Urinary bladder (tissue), 4 donors: ENCODE data around the gene ALKBH5. TPM values are rescaled to one million over a fixed set of nuclear protein-coding genes. Genes with fewer than 3 reads are reported as not detected.
A peak's percentile ranks its signal among the peaks of the same experiment; 100 is the strongest.

Experiments
- DNase-seq: peaks from one replicate; pipeline ENCODE4 v3.0.0-alpha.2; 2015; ENCODE audit errors: extremely low spot score
- H3K27ac ChIP-seq: one replicate; pipeline ENCODE4 v1.5.1; 2013; ENCODE audit warnings: low read depth, mild to moderate bottlenecking, moderate library complexity
- H3K36me3 ChIP-seq: one replicate; pipeline ENCODE4 v1.6.1; 2013; ENCODE audit warnings: mild to moderate bottlenecking, moderate library complexity; ENCODE audit not compliant: insufficient read depth
- H3K4me1 ChIP-seq: one replicate; pipeline ENCODE4 v1.6.1; 2013; ENCODE audit warnings: mild to moderate bottlenecking, moderate library complexity; ENCODE audit not compliant: insufficient read depth
- H3K4me3 ChIP-seq: one replicate; pipeline ENCODE4 v1.5.1; 2013; ENCODE audit warnings: low read depth, low read length
- WGBS: extraction: QIAGEN DNeasy Blood & Tissue Kit; methylation state at CpG from one replicate; pipeline ENCODE4 v1.1.7; 2013; 5-methylcytosine and 5-hydroxymethylcytosine counted together
- polyA plus RNA-seq: library from polyadenylated mRNA; stranded (reverse); fragments of 200-250 nt; gene quantifications from one replicate; pipeline ENCODE4 v1.2.3, GENCODE V29; 2013
- total RNA-seq: library from RNA; depleted of rRNA; stranded (reverse); fragments of >200 nt; gene quantifications from one replicate; pipeline ENCODE4 v1.2.3, GENCODE V29; 2014
- donor health status: healthy with polysubstance abuse.
- donor health status: healthy.

The ALKBH5 gene
- total and polyA plus RNA-seq, 2 donors, result 62.6 to 83.8 TPM

GRCh38 chr17:18146259-18146658 lies 37.4 kb upstream of the ALKBH5 start:
- H3K36me3 ChIP-seq, result no peaks in the 10 kb centered on the region
- WGBS, result 93% methylated on average over 2 of the region's 2 CpGs
- no peaks in the 10 kb centered on the region for H3K4me1 ChIP-seq
- DNase-seq, result no peak
- H3K27ac ChIP-seq, result no peak overlapping the region
- no peak overlapping the region for H3K4me3 ChIP-seq

- Histone ChIP-seq H3K4me1 (no peaks in the 10 kb centered on the region), H3K27ac (no peak overlapping the region), H3K36me3 (no peaks in the 10 kb centered on the region), H3K4me3 (no peak overlapping the region)
- WGBS, result 83% methylated on average over 3 of the region's 3 CpGs
- no peak for DNase-seq
These were observed 36.6 kb upstream of the ALKBH5 start for GRCh38 chr17:18146980-18147379.

- no peaks in the 10 kb centered on the region for H3K36me3 ChIP-seq
- 88% methylated on average over 7 of the region's 7 CpGs for WGBS
- no peak overlapping the region for H3K27ac ChIP-seq
- no peak for DNase-seq
- no peak overlapping the region for H3K4me3 ChIP-seq
- H3K4me1 ChIP-seq, result no peaks in the 10 kb centered on the region
These were observed 35.0 kb upstream of the ALKBH5 start for GRCh38 chr17:18148586-18148985.

- no peak for DNase-seq
- 91% methylated on average over 9 of the region's 9 CpGs for WGBS
- no peak overlapping the region for H3K27ac ChIP-seq
- H3K4me3 ChIP-seq, result no peak overlapping the region
- H3K4me1 ChIP-seq, result no peaks in the 10 kb centered on the region
- H3K36me3 ChIP-seq, result no peaks in the 10 kb centered on the region
These were observed 32.3 kb upstream of the ALKBH5 start for GRCh38 chr17:18151290-18151689.

- WGBS, result 94% methylated on average over 14 of the region's 14 CpGs
- no peaks in the 10 kb centered on the region for H3K4me1 ChIP-seq
- no peak for DNase-seq
- no peak overlapping the region for H3K27ac ChIP-seq
- no peaks in the 10 kb centered on the region for H3K36me3 ChIP-seq
- H3K4me3 ChIP-seq, result no peak overlapping the region
These were observed 28.4 kb upstream of the ALKBH5 start for GRCh38 chr17:18155179-18155578.

GRCh38 chr17:18156171-18156975 lies 27.3 kb upstream of the ALKBH5 start:
- no peak overlapping the region for H3K27ac ChIP-seq
- H3K4me3 ChIP-seq, result no peak overlapping the region

GRCh38 chr17:18156976-18157280 lies 26.7 kb upstream of the ALKBH5 start:
- H3K4me1 ChIP-seq, result no peaks in the 10 kb centered on the region
- WGBS, result 93% methylated on average over 10 of the region's 10 CpGs
- no peak overlapping the region for H3K4me3 ChIP-seq
- no peaks in the 10 kb centered on the region for H3K36me3 ChIP-seq
- no peak for DNase-seq
- no peak overlapping the region for H3K27ac ChIP-seq

More at GRCh38 chr17:18156171-18156975, 27.3 kb upstream of the ALKBH5 start:
- no peaks in the 10 kb centered on the region for H3K36me3 ChIP-seq
- no peaks in the 10 kb centered on the region for H3K4me1 ChIP-seq
- WGBS, result 71% methylated on average over 8 of the region's 8 CpGs
- no peak for DNase-seq

- no peak for DNase-seq
- Histone ChIP-seq H3K4me3 (no peak overlapping the region), H3K27ac (no peak overlapping the region), H3K4me1 (no peaks in the 10 kb centered on the region), H3K36me3 (no peaks in the 10 kb centered on the region)
- WGBS, result 68% methylated on average over 22 of the region's 22 CpGs
These were observed 26.2 kb upstream of the ALKBH5 start for GRCh38 chr17:18157354-18157985.

- no peak overlapping the region for H3K27ac ChIP-seq
- peak overlapping the region; percentile 49 for H3K4me3 ChIP-seq
- no peaks in the 10 kb centered on the region for H3K36me3 ChIP-seq
- no peaks in the 10 kb centered on the region for H3K4me1 ChIP-seq
- WGBS, result 8% methylated on average over 26 of the region's 26 CpGs
- peak; percentile 83 for DNase-seq
These were observed 25.5 kb upstream of the ALKBH5 start for GRCh38 chr17:18158022-18158600.

- WGBS, result 83% methylated on average over 3 of the region's 3 CpGs
- DNase-seq, result no peak
- H3K36me3 ChIP-seq, result no peaks in the 10 kb centered on the region
- no peak overlapping the region for H3K27ac ChIP-seq
- H3K4me1 ChIP-seq, result no peaks in the 10 kb centered on the region
- H3K4me3 ChIP-seq, result no peak overlapping the region
These were observed 24.0 kb upstream of the ALKBH5 start for GRCh38 chr17:18159551-18160120.

- no peaks in the 10 kb centered on the region for H3K36me3 ChIP-seq
- 92% methylated on average over 5 of the region's 5 CpGs for WGBS
- no peak overlapping the region for H3K27ac ChIP-seq
- no peak overlapping the region for H3K4me3 ChIP-seq
- no peaks in the 10 kb centered on the region for H3K4me1 ChIP-seq
- no peak for DNase-seq
These were observed 23.3 kb upstream of the ALKBH5 start for GRCh38 chr17:18160128-18160856.

GRCh38 chr17:18161207-18162145 lies 22.2 kb upstream of the ALKBH5 start:
- H3K4me1 ChIP-seq, result no peaks in the 10 kb centered on the region
- no peak overlapping the region for H3K27ac ChIP-seq
- H3K36me3 ChIP-seq, result no peaks in the 10 kb centered on the region
- no peak for DNase-seq
- WGBS, result 66% methylated on average over 12 of the region's 12 CpGs
- no peak overlapping the region for H3K4me3 ChIP-seq

GRCh38 chr17:18163547-18163946 lies 20.1 kb upstream of the ALKBH5 start:
- no peak overlapping the region for H3K4me3 ChIP-seq
- no peaks in the 10 kb centered on the region for H3K36me3 ChIP-seq
- no peak for DNase-seq
- no peaks in the 10 kb centered on the region for H3K4me1 ChIP-seq
- WGBS, result 84% methylated on average over 7 of the region's 7 CpGs
- H3K27ac ChIP-seq, result no peak overlapping the region
